ENCODE data around the gene MGAT4B. TPM values are rescaled to one million over a fixed set of nuclear protein-coding genes. Genes with fewer than 3 reads are reported as not detected.
"Not testable (repeated sequence)": the region's sequence is repeated elsewhere in the genome, so short reads cannot be mapped to it uniquely, and the experiment has no call there.

The MGAT4B gene
- 112 and 113 TPM in 2 replicates for polyA plus RNA-seq (2014; cell fraction: cytosol; rRNA removed)
- 255 and 338 TPM in 2 replicates for polyA plus RNA-seq (2014; cell fraction: nucleus; rRNA removed)

- peak; percentile 57 for DNase-seq (ENCODE audit: low spot score)
Observed at GRCh38 chr5:179806250-179807048, at the start of gene MGAT4B. Gene MGAT4B, minus strand, starts transcription at chr5:179806866. Its CDS starts 283 bp downstream, at chr5:179806583.

DNA sequence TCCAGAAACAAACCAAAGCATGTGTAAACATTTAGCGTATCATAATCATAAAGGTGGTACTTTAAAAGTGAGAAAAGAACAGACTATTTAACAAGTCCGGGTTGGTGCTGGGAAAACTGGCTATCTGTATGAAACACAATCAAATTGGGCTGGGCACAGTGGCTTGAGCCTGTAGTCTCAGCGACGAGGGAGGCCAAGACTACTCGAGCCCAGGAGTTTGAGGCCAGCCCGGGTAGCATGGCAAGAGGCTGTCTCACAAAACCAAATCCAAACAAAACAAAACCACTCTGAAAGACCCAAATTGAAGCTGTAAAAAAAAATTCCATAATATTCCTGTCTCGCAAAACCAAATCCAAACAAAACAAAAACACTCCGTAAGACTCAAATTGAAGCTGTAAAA lies 47.7 kb upstream of the MGAT4B start:
- DNase-seq (ENCODE audit: low spot score): no peak

- DNase-seq (ENCODE audit: low spot score): no peak
Observed at GRCh38 chr5:179852993-179853547, 46.4 kb upstream of the MGAT4B start.

DNA sequence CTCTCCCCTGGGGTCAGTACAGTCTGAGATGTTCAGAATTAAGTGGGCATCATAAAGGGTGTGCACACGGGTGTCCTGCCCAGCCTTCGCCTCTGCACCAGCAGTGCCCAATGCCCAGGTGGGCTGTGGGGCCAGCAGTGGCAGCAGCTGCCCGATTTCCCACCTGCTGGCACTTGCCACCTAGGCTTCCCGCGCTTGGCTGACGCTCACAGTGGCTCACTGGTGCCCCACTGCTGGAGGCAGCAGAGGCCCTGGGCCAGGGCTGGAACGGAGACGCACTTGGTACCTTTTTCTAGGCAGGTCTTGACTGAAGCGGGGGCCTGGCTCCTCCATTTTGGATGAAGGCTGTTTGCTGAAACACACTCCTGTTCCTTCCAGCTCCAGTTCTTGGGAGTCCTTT lies 35.0 kb upstream of the MGAT4B start:
- no peak for DNase-seq (ENCODE audit: low spot score)

DNA sequence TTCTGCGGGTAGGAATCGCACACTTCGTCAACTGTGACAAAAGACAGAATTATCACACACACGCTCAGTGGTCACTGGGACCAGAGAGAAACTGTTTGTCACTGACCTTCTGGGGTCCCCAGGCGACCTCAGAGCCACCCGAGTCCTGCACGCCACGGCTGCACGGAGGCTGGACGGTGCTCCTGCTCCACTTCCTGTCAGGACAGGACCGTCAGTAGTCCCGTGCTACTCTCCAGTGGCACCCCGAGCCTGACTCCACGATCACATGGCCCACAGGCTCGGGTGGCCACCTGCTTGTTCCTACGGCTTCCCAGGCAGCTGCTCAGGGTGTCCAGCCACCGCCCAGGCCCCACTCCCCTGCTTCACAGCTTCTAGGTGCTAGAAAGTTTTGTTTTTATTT lies 34.1 kb upstream of the MGAT4B start:
- no peak for DNase-seq (ENCODE audit: low spot score)

DNA sequence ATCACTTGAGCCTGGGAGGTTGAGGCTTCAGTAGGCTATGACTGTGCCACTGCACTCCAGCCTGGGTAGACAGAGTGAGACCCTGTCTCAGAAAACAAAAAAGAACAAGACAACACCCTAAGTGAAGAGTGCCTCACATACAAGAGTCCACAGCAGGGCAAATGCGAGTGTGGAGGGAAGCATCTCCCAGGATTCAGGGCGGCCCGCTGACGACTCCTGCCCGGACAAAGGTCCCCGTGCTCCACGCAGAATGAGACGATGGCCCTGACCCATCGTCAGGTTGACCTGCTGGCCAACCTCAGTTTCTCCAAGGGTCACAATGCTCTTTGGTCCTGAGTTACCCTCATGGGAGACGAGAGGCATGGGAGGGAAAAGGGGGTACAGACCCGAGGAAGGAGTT lies 33.7 kb upstream of the MGAT4B start:
- DNase-seq (ENCODE audit: low spot score): no peak

- DNase-seq (ENCODE audit: low spot score): no peak
Observed at GRCh38 chr5:179839328-179840256, 32.9 kb upstream of the MGAT4B start.

DNA sequence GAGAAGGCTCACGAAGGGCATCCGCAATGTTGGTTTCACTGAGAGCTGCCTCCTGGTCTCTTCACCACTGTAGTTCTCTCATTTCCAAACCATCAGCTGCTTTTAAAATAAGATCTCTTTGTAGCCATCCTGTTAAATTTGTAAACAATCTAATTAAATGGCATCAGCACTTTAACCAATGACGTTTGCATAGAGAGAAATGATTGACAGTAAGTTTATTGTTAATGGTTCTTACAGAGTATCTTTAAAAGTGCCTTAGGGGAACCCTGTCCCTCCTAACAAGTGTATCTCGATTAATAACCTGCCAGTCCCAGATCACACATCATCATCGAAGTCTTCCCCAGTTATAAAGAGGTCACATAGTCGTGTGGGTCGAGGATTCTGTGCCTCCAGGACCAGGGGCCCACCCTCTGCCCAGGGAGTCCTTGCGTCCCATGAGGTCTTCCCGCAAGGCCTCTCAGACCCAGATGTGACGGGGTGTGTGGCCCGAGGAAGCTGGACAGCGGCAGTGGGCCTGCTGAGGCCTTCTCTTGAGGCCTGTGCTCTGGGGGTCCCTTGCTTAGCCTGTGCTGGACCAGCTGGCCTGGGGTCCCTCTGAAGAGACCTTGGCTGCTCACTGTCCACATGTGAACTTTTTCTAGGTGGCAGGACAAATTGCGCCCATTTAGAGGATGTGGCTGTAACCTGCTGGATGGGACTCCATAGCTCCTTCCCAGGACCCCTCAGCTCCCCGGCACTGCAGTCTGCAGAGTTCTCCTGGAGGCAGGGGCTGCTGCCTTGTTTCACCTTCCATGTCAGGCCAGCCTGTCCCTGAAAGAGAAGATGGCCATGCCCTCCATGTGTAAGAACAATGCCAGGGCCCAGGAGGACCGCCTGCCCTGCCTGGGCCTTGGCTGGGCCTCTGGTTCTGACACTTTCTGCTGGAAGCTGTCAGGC lies 30.7 kb upstream of the MGAT4B start:
- DNase-seq (ENCODE audit: low spot score): no peak

DNA sequence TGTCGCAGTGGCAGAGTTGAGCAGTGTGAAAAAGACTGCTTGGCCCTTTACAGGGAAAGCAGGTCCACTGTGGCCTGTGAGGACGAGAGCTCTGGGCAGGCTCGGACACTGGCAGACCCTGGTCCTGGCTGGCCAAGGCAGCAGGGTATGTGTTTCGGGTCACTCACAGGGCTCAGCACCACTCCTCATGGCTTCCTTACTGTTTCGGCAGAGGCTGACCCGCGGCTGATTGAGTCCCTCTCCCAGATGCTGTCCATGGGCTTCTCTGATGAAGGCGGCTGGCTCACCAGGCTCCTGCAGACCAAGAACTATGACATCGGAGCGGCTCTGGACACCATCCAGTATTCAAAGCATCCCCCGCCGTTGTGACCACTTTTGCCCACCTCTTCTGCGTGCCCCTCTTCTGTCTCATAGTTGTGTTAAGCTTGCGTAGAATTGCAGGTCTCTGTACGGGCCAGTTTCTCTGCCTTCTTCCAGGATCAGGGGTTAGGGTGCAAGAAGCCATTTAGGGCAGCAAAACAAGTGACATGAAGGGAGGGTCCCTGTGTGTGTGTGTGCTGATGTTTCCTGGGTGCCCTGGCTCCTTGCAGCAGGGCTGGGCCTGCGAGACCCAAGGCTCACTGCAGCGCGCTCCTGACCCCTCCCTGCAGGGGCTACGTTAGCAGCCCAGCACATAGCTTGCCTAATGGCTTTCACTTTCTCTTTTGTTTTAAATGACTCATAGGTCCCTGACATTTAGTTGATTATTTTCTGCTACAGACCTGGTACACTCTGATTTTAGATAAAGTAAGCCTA lies 29.8 kb upstream of the MGAT4B start:
- DNase-seq (ENCODE audit: low spot score): no peak

DNA sequence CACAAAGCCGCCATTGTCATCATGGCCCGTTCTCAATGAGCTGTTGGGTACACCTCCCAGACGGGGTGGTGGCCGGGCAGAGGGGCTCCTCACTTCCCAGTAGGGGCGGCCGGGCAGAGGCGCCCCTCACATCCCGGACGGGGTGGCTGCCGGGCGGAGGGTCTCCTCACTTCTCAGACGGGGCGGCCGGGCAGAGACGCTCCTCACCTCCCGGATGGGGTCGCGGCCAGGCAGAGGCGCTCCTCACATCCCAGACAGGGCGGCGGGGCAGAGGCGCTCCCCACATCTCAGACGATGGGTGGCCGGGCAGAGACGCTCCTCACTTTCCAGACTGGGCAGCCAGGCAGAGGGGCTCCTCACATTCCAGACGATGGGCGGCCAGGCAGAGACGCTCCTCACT lies 28.2 kb upstream of the MGAT4B start:
- DNase-seq (ENCODE audit: low spot score): not testable (repeated sequence)

DNA sequence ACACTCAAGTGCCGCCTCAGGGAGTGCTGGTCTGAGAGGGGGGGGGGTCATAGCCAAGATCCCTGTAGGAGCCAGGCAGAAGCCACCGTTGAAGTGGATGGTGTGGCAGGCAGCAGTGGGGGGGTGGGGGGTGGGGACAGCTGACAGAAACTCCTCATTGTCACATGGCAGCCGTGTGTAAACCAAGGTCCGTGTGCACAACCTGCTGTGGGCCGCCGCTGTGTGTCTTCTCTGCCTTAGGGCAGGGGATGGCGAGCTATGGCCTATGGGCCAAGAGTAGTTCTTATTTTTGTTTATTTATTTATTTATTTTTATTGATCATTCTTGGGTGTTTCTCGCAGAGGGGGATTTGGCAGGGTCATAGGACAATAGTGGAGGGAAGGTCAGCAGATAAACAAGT lies 27.5 kb upstream of the MGAT4B start:
- no peak for DNase-seq (ENCODE audit: low spot score)

DNA sequence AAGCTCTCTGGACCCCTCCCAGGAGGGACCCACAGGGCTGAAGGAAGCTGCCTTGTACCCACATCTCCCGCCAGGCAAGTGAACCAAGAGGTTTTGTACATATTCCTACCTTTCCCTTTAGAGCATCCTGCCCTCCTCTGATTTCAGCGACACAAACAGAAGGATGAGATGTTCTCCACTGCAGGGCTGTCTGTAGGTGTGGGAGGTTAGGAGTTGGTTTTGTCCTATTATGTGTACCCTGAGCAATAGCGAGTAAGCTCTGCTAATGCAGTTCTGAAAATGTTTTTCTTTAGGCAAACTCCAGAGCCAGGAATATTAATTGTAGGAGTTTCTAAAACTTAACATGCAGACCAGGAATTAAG lies 27.0 kb upstream of the MGAT4B start:
- DNase-seq (ENCODE audit: low spot score): no peak

- no peak for DNase-seq (ENCODE audit: low spot score)
Observed at GRCh38 chr5:179833056-179833708, 26.5 kb upstream of the MGAT4B start.

DNA sequence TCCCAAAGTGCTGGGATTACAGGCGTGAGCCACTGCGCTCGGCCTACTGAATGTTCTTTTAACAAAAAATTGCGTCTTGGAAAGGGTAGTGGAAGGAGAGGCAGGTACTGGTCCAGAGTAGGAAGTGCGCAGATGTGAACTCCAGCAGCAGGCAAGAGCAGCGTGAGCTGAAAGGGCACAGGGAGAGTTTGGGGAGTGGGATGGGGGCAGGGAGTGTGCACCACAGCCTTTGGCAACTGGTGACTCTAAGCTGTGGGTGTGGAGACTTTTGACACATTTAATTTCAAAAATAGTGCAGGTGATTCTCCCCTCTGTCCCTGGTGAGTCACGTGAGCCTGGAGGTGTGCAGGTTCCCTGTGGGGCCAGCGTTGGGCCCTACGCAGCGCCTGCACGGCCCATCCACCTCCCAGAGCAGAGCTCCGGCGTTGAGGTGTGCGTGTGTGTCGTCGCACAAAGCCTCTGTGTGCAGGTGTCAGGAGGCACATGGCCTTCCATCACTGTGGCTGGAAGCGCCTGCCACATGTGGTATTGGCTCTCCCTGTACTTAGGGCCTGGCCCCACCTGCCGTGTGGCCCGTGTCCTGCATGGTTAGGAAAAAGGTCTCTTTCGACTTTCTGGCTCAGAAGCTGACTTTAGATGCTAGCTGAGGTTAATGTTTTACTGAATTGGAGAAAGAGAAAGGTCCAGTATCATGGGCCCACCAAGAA lies 25.5 kb upstream of the MGAT4B start:
- DNase-seq (ENCODE audit: low spot score): no peak

- no peak for DNase-seq (ENCODE audit: low spot score)
Observed at GRCh38 chr5:179830818-179831468, 24.3 kb upstream of the MGAT4B start.

- no peak for DNase-seq (ENCODE audit: low spot score)
Observed at GRCh38 chr5:179829732-179830435, 23.2 kb upstream of the MGAT4B start.

DNA sequence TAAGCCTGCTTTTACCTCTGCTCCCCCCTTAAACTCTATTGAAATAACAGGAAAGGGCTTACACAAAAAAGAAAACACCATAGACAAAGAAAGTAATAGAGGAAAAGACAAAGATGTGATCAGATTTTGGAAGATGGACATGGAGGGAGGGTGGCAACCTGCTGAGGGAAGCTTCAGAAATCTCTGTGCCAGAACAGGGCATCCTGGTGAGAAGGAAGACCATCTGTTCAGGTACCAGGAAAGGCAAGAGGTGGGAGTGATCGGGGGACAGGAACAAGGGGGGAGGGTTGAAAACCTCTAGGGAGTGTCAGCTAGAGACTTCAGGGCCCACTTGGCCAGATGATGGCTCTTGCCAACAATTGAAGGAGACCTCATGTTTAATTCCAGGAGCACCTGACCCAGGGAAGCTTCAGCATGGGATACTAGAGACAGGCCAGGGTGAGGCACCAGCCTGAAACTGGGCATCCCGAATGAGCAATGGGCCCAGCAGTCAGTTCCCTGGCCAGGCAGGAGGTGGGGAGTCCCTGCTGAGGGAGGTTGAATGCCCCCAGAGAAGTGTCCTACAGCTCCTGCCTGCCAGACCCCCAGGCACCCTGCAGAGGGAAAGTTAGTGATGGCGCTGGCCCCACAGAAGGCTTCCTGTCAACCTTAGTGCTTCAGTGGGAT lies 22.2 kb upstream of the MGAT4B start:
- DNase-seq (ENCODE audit: low spot score): no peak
